HG03060 (cell line): ENCODE measurements around the gene PNMA6F.
"Not testable (repeated sequence)": the region's sequence is repeated elsewhere in the genome, so short reads cannot be mapped to it uniquely, and the experiment has no call there.

Source experiments
- ATAC-seq: cut with Tn5 transposase; IDR thresholded peaks from one replicate; pipeline ENCODE4 v1.9.1; 2021; ENCODE audit warnings: low read depth, moderate number of reproducible peaks; ENCODE audit not compliant: unreplicated experiment

PNMA6F gene

DNA sequence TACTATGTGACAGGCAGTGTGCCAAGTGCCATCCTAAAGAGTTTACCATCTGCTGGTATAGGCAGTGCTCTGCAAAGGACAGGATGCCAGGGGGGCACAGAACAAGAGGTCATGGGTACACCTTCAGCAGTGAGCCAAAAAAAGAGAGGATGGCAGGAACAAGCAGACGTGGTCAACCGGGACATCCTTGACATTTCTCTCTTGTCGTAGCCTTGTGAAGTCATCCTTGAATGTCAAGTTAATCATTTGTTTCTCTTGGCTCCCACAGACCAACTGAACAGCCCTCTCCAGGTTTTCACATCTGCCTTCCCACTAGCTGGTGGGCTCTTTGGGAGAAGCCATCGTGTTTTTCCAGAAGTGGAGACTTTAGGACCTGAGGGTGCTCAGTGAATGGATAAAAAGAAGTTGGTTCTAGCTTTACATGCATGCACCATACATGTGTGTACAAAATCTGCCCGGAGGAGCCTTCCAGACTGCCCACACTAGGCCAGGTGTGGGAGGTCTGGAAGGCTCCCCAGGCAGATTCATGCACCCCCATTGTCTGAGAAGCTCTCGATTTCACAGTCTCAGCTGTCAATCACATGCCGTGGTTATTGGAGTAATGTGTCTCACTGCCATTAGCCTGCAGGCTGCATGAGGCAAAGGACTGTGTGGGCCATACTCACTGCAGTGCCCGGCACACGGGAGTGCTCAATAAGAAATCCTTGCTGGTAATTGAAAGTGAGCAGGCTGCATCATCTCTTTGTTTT lies 16.4 kb downstream of the PNMA6F start:
- no peak for ATAC-seq

DNA sequence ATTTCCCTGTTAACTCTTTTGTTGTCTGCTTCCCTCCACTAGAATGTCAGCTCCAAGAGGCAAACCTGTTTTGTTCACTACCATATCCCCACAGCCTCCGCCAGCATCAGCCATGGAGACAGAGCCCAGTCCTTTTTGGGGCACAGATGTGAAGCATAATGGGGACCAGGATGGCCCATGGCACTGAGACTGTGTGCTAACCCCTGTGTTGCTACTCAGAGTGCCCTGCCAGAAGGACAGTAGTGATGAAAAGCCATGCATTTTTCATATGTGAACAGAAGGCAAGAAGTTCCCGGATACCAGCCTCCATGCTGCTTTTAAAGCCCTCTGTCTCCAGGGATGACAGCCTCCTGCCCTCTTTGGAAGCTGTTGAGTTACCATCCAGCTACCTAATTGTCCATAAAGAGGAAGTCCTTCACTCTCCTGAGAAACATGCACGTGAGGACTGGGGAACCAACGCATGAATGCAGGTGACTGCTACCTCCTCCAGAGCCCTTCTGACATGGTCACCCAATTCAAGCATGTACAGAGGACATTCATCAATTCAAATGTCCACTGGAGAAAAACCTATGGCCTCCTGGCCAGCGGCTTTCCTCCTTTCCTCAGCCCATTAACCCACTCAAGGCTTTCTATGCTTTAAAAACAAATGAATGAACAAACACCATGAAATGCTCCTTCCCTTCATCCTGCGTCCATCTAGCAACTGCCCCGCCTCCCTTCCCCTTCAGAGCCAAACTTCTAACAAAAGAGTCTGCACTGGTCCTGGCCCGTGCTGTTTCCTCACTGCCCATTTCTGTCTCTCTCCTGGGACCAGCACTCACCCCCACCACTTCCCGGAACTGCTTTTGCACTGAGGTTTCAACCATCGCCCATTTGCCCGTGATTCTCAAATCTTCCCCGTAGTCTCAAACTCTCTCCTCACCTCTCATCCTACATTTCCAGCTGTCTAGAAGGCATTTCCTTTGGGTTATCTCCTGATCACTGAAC lies 18.0 kb downstream of the PNMA6F start:
- no peak for ATAC-seq

DNA sequence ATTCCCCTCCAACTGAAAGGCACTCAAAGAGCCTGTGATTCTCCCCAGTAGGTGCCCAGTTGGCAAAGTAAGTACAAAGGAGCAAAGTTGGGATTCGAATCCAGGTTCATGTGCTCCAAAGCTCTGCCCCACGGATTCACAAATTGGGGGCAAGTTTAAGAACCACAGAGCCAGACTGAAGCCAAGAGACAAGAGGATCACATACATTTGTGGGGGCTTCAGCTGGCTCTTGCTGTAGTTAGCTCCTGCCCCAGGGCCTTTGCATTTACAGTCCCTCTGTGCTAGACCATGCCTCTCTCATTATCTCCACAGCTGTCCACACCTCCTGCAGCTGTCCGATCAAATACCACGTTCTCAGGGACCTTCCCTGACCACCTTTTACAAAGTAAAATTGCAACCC lies 18.8 kb downstream of the PNMA6F start:
- ATAC-seq, result no peak

DNA sequence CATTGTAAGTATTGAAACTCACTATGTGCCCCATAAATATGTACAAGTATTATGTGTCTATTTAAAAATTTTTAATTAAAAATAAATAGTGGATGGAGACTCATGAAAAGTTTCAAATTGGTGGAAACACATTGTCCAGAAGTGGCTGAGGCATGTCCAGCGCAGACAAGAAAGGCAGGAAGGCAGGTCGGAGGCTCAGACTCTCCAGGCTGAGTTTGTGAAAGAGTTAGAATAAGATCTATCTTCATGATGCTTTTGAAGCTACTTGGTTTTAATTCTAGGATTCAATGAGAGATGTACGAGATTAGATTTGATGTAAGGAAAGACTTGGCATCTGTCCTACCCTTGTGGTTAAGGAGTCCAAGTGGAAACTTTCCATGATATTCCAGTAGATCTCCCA lies 19.8 kb downstream of the PNMA6F start:
- no peak for ATAC-seq

DNA sequence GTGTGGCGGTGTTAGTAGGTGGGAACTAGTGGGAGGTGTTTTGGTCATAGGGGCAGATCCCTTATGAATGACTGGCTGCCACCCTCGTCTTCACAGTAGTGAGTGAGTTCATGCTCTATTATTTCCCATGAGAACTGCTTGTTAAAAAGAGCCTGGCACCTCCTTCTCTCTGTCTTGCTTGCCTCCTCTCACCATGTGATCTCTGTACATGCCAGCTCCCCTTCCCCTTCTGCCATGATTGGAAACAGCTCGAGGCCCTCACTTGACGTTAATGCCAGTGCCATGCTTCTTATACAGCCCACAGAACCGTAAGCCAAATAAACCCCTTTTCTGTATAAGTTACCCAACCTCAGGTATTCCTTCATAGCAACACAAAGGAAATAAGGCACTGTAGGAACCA lies 21.7 kb downstream of the PNMA6F start:
- ATAC-seq, result no peak

DNA sequence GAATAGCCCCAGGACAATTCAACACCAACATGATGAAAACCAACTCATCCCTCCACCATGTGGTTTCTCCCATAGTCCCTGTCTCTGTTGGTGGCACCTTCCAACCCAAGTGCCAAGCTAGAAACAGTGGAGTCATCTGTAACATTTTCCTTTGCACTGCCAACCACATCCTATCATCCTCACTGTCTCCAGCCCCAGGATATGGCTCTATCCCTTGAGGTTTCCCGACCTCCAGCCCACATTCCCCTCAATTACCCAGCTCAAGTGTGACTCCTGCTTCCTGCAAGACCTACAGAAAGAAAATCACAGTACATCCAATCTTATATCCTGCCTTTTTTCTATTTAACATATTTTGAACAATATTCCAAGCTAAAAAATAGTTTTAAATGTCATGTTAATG lies 24.2 kb downstream of the PNMA6F start:
- ATAC-seq, result no peak

DNA sequence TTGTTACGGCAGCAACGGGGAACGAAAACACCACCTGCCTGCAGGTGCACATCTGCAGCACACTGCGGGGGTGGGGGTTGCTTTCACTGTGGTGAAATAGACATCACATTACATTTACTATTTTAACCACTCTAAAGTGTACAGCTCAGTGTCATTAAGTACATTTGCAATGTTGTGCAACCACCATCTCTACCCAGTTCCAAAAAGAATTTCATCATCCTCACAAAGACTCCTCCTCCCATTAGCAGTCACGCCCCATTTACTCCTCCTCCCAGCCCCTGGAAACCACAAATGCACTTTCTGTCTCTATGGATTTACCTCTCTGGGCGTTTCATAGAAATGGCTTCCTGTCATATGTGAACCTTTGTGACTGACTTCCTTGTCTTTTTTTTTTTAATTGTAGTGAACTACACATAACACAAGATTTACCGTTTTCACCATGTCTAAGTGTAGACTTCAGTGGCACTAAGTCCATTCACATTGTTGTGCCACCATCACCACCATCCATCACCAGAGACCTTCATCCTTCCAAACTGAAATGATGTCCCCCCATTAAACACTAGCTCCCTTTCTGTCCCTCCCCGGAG lies 28.0 kb downstream of the PNMA6F start:
- ATAC-seq, result not testable (repeated sequence)

DNA sequence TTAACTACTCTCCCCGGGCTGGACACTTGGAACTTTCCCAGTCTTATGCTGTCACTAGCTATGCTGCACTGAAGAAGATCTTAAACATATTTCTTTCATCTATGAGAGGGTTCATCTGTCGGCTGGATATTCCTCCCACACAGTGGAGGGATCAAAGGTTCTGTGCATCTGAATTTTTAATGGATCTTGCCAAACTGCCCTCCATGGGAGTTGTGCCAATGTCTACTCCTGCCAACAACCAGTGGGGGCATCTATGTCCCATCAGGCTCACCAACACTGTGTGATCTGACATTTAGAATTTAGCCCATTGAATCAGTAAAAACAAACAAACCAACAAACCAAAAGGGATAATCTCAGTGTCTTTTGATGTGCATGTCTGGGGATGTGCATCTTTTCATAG lies 32.8 kb downstream of the PNMA6F start:
- ATAC-seq, result not testable (repeated sequence)

DNA sequence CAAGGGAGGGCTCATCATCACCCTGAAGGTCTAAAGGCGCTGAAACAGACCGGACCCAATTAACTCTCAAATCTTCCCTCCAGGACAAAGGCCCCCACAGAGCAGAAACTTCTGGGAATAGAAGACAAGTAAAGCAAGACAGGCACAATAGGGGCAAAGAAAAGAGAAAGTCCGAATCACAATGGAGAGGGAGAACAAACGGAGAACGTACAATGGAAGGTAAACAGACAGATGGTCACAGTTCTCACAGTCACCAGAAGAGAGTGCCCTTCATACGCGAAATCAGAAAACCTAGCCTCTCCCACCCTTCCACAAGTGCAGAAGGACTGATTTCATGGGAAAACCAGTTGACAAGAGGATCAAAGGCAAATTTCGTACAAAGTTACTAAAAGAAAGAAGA lies 35.9 kb downstream of the PNMA6F start:
- not testable (repeated sequence) for ATAC-seq

DNA sequence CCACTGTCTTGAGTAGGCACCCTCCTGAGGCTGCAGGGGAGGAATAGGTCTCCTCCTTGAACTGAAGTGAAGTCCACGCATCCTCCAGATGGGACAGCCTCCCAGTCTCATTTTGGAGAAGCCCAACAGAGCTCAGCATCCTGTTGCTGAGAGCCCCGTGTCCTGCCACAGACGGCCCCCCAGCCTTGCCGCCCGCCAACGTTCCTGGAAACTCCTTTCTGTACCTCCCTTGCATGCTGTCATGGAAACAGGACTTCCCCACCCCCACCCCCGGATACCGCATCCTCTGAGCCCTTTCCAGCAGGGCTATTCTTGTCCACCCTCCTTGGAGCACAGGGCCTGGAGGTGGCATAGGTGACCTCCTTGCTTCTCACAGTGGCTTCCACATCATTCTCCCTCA lies 37.6 kb downstream of the PNMA6F start:
- ATAC-seq, result not testable (repeated sequence)

DNA sequence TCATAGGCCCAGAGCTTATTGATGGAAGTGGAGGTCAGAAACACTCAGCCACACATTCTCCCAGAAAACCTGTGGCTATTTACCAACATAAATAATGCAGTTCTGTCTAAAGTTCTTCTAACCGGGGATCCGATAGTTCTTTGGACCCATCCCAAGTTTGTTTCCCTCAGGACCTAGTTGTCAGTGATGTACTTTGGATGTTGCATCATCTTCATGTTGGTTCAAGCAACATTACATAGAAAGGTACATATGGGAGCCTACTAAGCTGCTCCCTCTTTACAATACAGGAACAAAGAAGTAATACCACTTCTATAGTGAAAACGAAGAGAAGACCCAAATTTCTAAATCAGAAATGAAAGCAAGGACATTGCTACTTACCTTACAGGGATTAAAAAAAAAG lies 39.8 kb downstream of the PNMA6F start:
- not testable (repeated sequence) for ATAC-seq

DNA sequence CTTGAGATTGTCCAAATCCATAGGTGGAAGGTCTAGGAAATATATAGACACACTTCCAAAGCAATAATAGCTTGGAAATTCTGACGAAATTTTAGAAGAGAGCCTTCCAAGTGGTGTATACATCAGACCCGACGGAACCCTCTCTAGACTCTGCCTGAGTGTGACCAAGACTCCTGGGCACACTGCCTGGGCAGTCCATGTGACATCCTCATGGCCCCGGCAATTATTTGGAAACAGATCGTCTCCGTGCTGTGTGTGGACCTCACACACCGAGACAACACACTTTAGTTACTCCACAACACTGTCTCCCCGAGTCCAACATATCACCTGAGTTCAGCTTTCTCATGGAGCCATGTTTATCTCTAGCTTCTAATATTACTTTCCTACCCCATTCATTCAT lies 42.3 kb downstream of the PNMA6F start:
- not testable (repeated sequence) for ATAC-seq

DNA sequence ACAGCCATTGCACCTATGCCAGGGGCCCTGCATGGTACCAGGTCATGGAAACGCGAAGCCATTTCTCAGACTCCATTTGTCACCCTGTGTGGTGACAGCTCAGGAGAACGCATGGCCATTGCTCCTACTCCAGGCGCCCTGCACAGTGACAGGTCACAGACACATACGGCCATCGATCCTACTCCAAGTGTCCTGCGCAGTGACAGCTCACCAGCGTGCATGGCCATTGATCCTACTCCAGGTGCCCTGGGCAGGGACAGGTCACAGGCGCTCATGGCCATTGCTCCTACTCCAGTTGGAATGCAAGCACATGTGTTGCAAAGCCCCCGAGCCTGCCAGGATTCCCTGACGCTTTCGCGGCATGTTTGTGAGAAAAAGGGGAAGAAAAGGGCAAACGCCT lies 45.5 kb downstream of the PNMA6F start:
- ATAC-seq, result not testable (repeated sequence)

DNA sequence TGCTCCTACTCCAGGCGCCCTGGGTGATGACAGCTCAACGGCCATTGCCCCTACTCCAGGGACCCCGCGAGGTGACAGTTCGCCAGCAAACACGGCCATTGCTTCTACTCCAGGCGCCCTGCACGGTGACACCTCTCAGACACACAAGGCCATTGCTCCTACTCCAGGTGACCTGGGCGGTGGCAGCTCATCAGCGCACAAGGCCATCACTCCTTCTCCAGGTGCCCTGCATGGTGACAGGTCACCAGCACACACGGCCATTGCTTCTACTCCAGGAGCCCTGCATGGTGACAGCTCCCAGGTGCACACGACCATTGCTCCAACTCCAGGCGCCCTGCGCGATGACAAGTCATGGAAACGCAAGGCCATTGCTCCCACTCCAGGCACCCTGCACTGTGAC lies 46.1 kb downstream of the PNMA6F start:
- not testable (repeated sequence) for ATAC-seq

DNA sequence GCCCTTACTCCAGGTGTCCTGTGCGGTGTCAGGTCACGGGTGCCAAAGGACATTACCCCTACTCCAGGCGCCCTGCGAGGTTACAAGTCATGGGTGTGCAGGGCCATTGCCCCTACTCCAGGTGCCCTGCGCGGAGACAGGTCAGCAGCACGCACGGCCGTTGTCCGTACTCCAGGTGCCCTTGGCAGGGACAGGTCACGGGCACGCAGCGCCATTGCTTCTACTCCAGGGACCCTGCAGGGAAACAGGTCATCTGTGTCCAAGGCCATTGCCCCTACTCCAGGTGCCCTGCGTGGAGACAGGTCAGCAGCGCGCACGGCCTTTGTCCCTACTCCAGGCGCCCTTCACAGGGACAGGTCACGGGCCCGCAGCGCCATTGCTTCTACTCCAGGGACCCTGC lies 49.0 kb downstream of the PNMA6F start:
- not testable (repeated sequence) for ATAC-seq

DNA sequence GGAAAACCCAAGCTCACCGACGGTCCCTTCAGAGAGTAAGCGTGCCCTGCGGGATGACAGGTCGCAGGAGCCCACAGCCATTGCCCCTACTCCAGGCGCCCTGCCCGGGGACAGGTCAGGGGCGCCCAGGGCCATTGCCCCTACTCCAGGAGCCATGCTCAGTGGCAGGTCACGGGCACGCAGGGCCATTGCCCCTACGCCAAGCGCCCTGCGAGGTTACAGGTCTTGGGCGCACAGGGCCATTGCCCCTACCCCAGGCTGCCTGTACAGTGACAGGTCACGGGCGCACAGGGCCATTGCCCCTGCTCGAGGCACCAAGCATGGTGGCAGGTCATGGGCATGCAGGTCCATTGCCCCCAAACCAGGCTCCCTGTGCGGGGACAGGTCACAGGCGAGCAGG lies 49.5 kb downstream of the PNMA6F start:
- not testable (repeated sequence) for ATAC-seq
